Measurements from ENCODE around the gene IRF1.

Gene IRF1

DNA sequence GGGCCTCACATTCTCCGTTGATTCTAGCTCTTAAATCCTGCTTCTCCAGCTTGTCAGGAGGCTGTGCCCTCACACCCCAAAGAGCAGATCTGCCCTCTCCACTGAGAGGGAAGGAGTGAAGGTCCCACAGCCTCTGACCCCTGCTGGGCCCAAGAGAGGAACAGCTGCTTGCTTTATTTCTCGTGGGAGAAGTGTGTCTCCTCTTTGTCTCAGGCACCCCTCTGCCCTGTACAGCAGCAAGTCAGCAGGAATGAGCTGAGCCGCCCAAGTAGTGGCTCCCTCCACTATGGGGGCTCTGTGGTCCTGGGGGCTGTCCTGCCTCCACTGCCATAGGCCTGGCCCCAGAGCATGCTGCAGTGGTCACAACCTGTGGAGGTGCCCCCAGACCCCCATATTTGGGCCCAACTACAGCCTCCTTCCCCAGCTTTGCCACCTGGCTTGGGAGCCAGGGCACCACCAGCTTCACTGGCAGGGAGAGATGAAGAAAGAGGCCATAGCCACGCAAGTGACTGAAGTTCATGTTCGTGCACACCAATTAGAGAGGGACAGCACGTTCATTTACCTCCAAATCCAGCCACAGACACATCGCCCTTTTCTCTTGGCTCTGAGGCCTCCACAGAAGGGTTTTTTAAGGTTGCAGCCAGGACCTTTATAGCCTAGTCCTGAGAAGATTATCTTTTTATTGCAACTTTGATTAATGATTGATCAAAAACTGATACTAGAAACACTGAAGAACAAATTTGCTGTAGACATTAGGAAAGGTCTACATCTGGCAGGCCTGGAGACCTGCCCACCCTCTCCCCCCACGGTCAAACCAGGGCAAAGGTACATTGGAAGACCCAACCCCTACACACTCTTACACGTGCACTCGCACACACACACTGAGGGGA lies 27.5 kb downstream of the IRF1 start:
- DNase-seq (ENCODE audit: insufficient read length, low spot score) = no peak

DNA sequence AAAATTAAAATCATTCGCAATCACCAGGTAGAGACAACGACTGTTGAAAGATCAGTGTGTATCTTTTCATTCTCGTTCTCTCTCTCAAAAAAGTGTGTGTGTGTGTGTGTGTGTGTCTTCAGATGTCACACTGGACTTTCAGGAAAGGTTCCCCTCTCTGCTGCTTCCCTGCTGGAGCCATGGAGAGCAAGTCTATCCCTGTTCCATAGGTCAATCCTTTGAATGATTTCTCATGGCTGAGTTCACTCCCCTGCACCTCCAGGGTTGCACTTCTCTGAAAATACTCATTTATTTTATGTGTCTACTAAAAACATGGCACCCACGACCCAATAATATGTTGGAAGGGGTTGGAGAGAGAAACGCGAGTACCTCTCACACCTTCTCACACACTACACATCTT lies 28.2 kb downstream of the IRF1 start:
- DNase-seq (ENCODE audit: insufficient read length, low spot score) (no peak), FAIRE-seq (no peak)
- TF ChIP-seq, protein P1, sequence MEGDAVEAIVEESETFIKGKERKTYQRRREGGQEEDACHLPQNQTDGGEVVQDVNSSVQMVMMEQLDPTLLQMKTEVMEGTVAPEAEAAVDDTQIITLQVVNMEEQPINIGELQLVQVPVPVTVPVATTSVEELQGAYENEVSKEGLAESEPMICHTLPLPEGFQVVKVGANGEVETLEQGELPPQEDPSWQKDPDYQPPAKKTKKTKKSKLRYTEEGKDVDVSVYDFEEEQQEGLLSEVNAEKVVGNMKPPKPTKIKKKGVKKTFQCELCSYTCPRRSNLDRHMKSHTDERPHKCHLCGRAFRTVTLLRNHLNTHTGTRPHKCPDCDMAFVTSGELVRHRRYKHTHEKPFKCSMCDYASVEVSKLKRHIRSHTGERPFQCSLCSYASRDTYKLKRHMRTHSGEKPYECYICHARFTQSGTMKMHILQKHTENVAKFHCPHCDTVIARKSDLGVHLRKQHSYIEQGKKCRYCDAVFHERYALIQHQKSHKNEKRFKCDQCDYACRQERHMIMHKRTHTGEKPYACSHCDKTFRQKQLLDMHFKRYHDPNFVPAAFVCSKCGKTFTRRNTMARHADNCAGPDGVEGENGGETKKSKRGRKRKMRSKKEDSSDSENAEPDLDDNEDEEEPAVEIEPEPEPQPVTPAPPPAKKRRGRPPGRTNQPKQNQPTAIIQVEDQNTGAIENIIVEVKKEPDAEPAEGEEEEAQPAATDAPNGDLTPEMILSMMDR (IDR thresholded peaks at IDR 0.05; ENCODE audit: insufficient read depth, missing control alignments) = no peak

More for the DNA sequence above, 27.5 kb downstream of the IRF1 start:
- TF ChIP-seq, protein P1 (IDR thresholded peaks at IDR 0.05; ENCODE audit: insufficient read depth, missing control alignments) = no peak
- no peak for FAIRE-seq

DNA sequence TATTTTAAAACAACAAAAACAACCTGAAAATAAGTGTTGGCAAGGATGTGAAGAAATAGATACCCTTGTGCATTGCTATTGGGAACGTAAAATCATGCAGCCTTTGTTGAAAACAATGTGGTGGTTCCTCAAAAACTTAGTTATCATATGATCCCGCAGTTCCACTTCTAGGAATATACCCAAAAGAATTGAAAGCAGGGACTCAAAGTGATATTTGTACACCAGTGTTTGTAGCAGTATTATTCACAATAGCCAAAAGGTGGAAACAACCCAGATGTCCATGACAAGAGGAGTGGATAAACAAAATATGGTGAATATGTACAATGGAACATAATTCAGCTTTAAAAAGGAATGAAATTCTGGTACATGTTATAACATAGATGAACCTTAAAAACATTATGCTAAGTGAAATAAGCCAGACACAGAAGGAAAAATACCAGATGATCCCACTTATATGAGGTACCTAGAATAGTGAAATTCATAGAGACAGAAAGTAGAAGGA lies 29.0 kb downstream of the IRF1 start:
- no peak for FAIRE-seq
- TF ChIP-seq, protein P1 (IDR thresholded peaks at IDR 0.05; ENCODE audit: insufficient read depth, missing control alignments) = no peak
- no peak for DNase-seq (ENCODE audit: insufficient read length, low spot score)

- FAIRE-seq (no peak), DNase-seq (ENCODE audit: insufficient read length, low spot score) (no peak)
- TF ChIP-seq, protein P1 (IDR thresholded peaks at IDR 0.05; ENCODE audit: insufficient read depth, missing control alignments) = no peak
Measured at GRCh38 chr5:132460846-132461568, 29.6 kb downstream of the IRF1 start.

DNA sequence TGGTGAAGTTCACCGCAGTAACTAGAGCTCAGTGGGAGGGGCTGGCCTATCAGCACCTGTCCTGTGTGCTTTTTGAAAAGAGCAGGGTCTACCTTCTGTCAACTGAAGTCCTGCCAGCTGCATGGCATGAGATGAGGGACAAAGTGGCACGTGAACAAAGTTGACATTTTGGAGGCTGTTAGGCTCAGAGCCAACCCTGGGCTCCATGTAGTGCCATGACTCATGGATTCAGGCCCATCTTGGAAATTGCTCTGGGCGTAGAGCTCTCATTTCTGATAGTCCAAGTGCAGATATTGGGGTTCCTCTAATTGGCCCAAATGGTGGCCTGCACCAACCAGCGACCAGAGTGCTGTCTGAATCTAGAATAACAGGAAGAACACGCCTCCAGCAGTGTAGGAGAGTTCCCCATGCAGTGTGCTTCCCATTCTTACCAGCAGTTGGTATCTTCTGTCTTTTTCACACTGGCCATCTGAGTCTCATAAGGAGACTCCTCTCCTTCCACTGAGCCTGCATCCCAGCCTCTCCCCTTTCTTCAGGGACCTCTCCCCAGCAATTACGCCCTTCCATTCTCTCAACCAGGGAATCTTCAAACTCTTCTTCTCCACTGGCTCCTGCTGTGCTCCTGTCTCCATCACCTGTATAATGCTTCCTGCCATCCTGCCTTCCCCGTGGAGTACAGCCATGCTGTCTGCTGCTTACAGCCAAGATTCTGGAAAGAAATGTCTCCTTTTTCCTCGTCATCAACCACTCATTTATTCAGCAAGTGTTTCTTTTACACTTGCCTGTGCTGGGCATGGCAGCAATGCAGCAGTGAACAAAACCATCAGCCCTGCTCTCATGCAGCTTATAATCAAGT lies 30.4 kb downstream of the IRF1 start:
- FAIRE-seq (no peak), DNase-seq (ENCODE audit: insufficient read length, low spot score) (no peak)
- TF ChIP-seq, protein P1 (IDR thresholded peaks at IDR 0.05; ENCODE audit: insufficient read depth, missing control alignments) = no peak

DNA sequence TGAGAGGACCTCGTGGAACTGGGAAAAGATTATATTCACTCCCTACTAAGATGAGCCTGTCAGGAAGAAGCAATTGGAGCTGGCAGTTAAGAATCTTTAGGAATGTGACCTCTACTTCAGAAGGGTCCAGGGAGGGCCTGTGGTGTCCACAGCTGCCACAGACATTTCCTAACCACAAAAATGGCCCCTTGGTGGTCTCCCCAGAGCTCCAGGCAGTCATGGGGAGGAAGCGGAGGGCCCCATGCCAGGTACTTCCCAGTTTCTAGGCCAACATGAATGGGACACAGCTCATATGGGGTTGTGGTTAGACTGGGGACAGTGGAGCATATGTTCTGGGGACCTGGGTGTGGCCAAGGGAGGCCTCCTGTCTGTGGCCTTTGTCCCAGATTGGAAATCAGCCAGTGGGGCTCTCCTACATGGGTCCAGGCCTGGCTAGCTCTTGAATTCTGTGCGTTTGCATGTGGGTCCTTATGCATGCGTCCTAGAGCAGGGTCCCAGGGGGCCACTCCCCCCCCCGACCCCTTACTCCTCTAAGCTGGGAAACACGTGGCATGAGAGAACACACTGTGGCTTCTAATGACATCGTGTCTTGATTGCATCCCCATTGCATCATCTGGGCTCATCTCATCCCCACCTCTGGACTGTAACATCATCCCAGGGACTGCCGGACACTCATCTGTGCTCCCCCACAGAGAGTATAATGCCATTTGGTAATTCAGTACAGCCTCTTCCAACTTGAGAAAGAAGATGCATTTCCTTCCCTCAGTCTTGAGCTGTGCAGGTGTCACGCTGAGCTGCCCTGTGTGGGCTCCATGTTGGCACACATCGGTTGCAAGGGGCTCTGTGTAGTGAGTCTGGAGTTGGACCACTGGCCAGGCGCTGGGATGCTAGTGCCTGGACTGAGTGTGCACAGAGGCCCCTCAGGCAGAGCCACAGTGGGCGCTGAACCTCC lies 31.3 kb downstream of the IRF1 start:
- TF ChIP-seq, protein P1 (IDR thresholded peaks at IDR 0.05; ENCODE audit: insufficient read depth, missing control alignments) = no peak
- DNase-seq (ENCODE audit: insufficient read length, low spot score) (no peak), FAIRE-seq (no peak)

All from D721Med (cell line).